ENCODE results near the gene ZNF609.
"Not testable (repeated sequence)": the region's sequence is repeated elsewhere in the genome, so short reads cannot be mapped to it uniquely, and the experiment has no call there.

Gene ZNF609

DNA sequence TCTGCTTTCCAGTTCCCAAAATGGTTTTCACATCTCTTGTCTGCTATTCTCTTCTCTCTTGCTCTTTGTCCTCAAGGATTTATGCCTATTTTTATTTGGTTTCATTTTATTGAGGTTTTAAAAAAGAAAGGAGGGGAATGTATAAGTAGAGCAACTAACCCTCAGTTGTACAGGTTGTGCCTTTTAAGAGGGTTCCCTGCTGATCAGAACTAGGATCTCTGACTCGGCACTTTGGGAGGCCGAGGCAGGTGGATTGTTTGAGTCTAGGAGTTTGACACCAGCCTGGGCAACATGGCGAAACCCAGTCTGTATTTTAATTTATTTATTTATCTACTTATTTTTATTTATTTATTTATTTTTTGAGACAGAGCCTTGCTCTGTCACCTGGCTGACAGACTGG is 123.6 kb downstream of the ZNF609 start:
- DNase-seq (ENCODE audit: low read depth): no peak
- TF ChIP-seq, protein P1, sequence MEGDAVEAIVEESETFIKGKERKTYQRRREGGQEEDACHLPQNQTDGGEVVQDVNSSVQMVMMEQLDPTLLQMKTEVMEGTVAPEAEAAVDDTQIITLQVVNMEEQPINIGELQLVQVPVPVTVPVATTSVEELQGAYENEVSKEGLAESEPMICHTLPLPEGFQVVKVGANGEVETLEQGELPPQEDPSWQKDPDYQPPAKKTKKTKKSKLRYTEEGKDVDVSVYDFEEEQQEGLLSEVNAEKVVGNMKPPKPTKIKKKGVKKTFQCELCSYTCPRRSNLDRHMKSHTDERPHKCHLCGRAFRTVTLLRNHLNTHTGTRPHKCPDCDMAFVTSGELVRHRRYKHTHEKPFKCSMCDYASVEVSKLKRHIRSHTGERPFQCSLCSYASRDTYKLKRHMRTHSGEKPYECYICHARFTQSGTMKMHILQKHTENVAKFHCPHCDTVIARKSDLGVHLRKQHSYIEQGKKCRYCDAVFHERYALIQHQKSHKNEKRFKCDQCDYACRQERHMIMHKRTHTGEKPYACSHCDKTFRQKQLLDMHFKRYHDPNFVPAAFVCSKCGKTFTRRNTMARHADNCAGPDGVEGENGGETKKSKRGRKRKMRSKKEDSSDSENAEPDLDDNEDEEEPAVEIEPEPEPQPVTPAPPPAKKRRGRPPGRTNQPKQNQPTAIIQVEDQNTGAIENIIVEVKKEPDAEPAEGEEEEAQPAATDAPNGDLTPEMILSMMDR (IDR thresholded peaks at IDR 0.05; ENCODE audit: low read length, missing control alignments): no peak
- no peak overlapping the region for H3K4me3 ChIP-seq (replicated peaks; ENCODE audit: low read depth, low read length)

GRCh38 chr15:64586259-64586870 is 126.0 kb downstream of the ZNF609 start:
- TF ChIP-seq, protein P1 (IDR thresholded peaks at IDR 0.05; ENCODE audit: low read length, missing control alignments): no peak
- no peak overlapping the region for H3K4me3 ChIP-seq (replicated peaks; ENCODE audit: low read depth, low read length)
- no peak for DNase-seq (ENCODE audit: low read depth)

GRCh38 chr15:64586984-64587383 is 126.6 kb downstream of the ZNF609 start:
- TF ChIP-seq, protein P1 (IDR thresholded peaks at IDR 0.05; ENCODE audit: low read length, missing control alignments): no peak
- H3K4me3 ChIP-seq (replicated peaks; ENCODE audit: low read depth, low read length): no peak overlapping the region
- peak; percentile 33 for DNase-seq (ENCODE audit: low read depth)

GRCh38 chr15:64589435-64590084 is 129.2 kb downstream of the ZNF609 start:
- TF ChIP-seq, protein P1 (IDR thresholded peaks at IDR 0.05; ENCODE audit: low read length, missing control alignments): no peak
- DNase-seq (ENCODE audit: low read depth): no peak
- no peak overlapping the region for H3K4me3 ChIP-seq (replicated peaks; ENCODE audit: low read depth, low read length)

DNA sequence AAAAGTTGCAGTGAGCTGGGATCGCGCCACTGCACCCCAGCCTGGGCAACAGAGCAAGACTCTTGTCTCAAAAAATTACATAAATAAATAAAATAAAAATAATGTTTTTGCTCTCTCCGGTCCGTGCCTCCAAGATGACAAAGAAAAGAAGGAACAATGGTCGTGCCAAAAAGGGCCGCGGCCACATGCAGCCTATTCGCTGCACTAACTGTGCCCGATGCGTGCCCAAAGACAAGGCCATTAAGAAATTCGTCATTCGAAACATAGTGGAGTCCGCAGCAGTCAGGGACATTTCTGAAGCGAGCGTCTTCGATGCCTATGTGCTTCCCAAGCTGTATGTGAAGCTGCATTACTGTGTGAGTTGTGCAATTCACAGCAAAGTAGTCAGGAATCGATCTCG is 132.5 kb downstream of the ZNF609 start:
- DNase-seq (ENCODE audit: low read depth); H3K4me3 ChIP-seq (replicated peaks; ENCODE audit: low read depth, low read length): not testable (repeated sequence)

DNA sequence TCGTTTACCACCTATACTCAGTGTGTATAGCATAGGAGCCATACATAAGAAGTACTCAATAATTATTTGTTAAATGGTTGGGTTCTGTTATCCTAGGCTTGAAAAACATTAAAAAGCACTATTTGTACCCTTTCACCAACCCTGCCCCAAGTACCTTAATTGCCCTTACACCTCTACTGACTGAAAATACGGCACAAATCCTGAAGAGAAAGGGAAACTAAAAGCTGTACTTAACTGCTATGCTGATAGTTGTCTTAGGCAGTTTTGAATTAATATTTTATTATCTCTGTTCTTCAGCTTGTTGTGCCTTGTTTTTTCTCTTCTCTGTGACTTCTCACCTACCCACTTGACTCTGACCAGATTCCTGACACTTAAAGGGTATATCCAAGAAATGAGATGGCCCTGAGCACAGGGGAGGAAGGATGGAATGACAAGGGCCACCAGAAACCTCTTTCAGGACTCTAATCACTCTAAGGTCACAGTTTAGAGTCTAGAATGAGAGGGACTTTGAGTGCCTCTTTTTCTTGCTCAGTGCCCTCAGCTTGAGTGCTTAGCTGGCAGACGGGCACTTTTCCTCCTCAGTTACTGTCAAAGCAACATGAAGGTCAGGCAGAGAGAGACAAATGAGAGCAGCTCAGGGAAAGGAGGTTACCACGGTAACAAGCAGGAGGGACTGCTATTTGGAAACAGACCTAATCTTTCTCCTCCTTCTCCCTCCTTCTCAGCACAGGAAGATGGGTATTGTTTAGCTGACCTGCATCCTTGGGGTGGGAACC is 136.5 kb downstream of the ZNF609 start:
- TF ChIP-seq, protein P1 (IDR thresholded peaks at IDR 0.05; ENCODE audit: low read length, missing control alignments): no peak
- no peak overlapping the region for H3K4me3 ChIP-seq (replicated peaks; ENCODE audit: low read depth, low read length)
- peak; percentile 80 for DNase-seq (ENCODE audit: low read depth)

GRCh38 chr15:64597477-64597822 is 137.1 kb downstream of the ZNF609 start:
- no peak for DNase-seq (ENCODE audit: low read depth)
- TF ChIP-seq, protein P1 (IDR thresholded peaks at IDR 0.05; ENCODE audit: low read length, missing control alignments): no peak
- no peak overlapping the region for H3K4me3 ChIP-seq (replicated peaks; ENCODE audit: low read depth, low read length)
